Cardiac muscle cell (in vitro differentiated cells and primary cell): ENCODE results near the gene ERGIC1. TPM values are rescaled to one million over a fixed set of nuclear protein-coding genes. Genes with fewer than 3 reads are reported as not detected.

Experiments used
- DNase-seq, 2 donors: peaks; one replicate each; pipeline versions ENCODE4 v3.0.0 to v3.0.0-alpha.2; 2010 to 2017; ENCODE audit warnings: low read depth in 1 of 2, low spot score in 1 of 2
- H3K27ac ChIP-seq: fragments of 200-600 bp; sonication (generic); 2 replicates; pipeline ENCODE4 v1.5.1; 2016
- H3K27me3 ChIP-seq: fragments of 200-600 bp; sonication (generic); 2 replicates; pipeline ENCODE4 v1.6.0; 2016; ENCODE audit warnings: control low read depth
- H3K36me3 ChIP-seq: fragments of 200-600 bp; sonication (generic); 2 replicates; pipeline ENCODE4 v1.5.1; 2016; ENCODE audit warnings: control low read depth
- H3K4me1 ChIP-seq: fragments of 200-600 bp; sonication (generic); 2 replicates; pipeline ENCODE4 v1.8.1; 2017; ENCODE audit warnings: low read depth, mild to moderate bottlenecking, mixed run types
- H3K4me3 ChIP-seq: fragments of 200-600 bp; sonication (generic); 2 replicates; pipeline ENCODE4 v1.5.1; 2016; ENCODE audit warnings: mild to moderate bottlenecking
- H3K9me3 ChIP-seq: fragments of 200-600 bp; sonication (generic); 2 replicates; pipeline ENCODE4 v1.5.1; 2017; ENCODE audit warnings: low read depth, mild to moderate bottlenecking, control low read depth
- polyA plus RNA-seq: library from polyadenylated mRNA; unstranded; fragments of >200 nt; fragmentation: Nextera tagmentation; extraction: Ambion mirVana; gene quantifications from 2 replicates; pipeline ENCODE4 v1.2.1, GENCODE V29; 2016
- total RNA-seq: library from RNA; depleted of rRNA; stranded (reverse); fragments of >200 nt; gene quantifications from 2 replicates; pipeline ENCODE4 v1.2.3, GENCODE V29; 2016
- TF ChIP-seq, protein P1 (sequence below): IDR thresholded peaks from 2 replicates; pipeline ENCODE4 v1.5.1; 2012; ENCODE audit warnings: low read depth, mild to moderate bottlenecking, low read length

ERGIC1 gene
- total and polyA plus RNA-seq, 2 experiments from 2014 or later, result 15.4 to 77.3 TPM

DNA sequence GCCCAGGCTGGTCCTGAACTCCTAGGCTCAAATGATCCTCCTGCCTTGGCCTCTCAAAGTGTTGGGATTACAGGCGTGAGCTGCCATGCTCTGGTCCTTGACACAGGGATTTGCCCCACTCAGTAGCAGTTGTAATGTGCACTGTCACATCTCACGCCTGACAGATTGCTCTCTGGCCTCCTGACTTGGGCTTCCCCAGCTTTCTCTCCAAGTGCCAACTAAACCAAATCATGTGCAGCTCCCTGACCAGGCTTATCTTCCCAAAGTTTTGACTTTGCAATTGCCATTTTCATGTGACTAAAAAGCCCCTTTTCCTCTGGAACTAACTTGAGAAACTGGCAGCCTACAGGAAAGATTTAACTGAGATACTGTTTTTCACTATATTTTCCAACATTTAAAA, 135.9 kb downstream of the ERGIC1 start:
- TF ChIP-seq, protein P1, sequence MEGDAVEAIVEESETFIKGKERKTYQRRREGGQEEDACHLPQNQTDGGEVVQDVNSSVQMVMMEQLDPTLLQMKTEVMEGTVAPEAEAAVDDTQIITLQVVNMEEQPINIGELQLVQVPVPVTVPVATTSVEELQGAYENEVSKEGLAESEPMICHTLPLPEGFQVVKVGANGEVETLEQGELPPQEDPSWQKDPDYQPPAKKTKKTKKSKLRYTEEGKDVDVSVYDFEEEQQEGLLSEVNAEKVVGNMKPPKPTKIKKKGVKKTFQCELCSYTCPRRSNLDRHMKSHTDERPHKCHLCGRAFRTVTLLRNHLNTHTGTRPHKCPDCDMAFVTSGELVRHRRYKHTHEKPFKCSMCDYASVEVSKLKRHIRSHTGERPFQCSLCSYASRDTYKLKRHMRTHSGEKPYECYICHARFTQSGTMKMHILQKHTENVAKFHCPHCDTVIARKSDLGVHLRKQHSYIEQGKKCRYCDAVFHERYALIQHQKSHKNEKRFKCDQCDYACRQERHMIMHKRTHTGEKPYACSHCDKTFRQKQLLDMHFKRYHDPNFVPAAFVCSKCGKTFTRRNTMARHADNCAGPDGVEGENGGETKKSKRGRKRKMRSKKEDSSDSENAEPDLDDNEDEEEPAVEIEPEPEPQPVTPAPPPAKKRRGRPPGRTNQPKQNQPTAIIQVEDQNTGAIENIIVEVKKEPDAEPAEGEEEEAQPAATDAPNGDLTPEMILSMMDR, result no peak
- DNase-seq, result no peak
- H3K27ac ChIP-seq, result no peak overlapping the region
- H3K36me3 ChIP-seq, result peaks cover 4% of the 10 kb centered on the region
- H3K4me3 ChIP-seq, result no peak overlapping the region
- H3K27me3 ChIP-seq, result no peaks in the 10 kb centered on the region
- H3K9me3 ChIP-seq, result no peaks in the 10 kb centered on the region
- H3K4me1 ChIP-seq, result no peaks in the 10 kb centered on the region

DNA sequence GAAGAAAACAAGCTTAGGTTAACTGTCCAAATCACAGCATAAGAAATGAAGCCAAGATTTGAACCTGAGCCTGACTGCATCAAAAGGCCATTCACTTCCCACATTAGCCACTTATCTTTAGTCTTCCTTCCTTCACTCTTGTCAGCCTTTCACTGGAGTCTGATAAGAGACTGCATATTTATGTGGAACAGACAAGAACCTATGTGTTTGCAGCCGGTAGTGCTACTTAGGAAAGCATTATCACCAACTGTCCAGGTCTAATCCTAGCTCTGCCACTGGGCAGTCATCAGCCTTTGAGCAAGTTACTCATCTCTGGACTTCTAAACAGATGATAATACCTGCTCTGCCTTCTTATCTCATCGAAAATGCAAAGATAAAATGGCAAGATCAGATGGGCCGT, 137.4 kb downstream of the ERGIC1 start:
- peaks cover 4% of the 10 kb centered on the region for H3K36me3 ChIP-seq
- H3K27me3 ChIP-seq, result peaks cover 5% of the 10 kb centered on the region
- H3K4me3 ChIP-seq, result no peak overlapping the region
- TF ChIP-seq, protein P1, result no peak
- H3K9me3 ChIP-seq, result no peaks in the 10 kb centered on the region
- H3K4me1 ChIP-seq, result no peaks in the 10 kb centered on the region
- no peak for DNase-seq
- no peak overlapping the region for H3K27ac ChIP-seq

DNA sequence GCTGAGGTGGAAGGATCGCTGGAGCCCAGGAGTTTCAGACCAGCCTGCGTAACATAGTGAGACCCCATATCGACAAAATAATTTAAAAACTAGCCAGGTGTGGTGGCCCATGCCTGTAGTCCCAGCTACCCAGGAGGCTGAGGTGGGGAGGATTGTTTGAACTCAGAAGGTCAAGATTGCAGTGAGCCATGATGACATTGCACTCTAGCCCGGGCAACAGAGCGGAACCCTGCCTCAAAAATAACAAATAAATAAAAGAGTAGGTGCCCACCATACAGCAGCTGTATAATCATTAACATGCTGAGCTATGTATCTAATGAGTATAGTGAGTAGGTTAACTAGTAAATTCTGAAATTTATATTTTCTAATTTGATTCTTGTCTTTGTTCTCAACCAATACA, 138.5 kb downstream of the ERGIC1 start:
- Histone ChIP-seq H3K36me3 (peaks cover 4% of the 10 kb centered on the region), H3K27ac (no peak overlapping the region), H3K9me3 (no peaks in the 10 kb centered on the region), H3K27me3 (peaks cover 6% of the 10 kb centered on the region), H3K4me1 (no peaks in the 10 kb centered on the region), H3K4me3 (no peak overlapping the region)
- TF ChIP-seq, protein P1, result no peak
- no peak for DNase-seq

GRCh38 chr5:172973127-172973916, 139.3 kb downstream of the ERGIC1 start:
- Histone ChIP-seq H3K27ac (no peak overlapping the region), H3K36me3 (peaks cover 4% of the 10 kb centered on the region), H3K4me3 (no peak overlapping the region), H3K27me3 (peaks cover 6% of the 10 kb centered on the region), H3K4me1 (no peaks in the 10 kb centered on the region), H3K9me3 (no peaks in the 10 kb centered on the region)
- DNase-seq, result peak in 1 of 2 donors; percentile 88
- TF ChIP-seq, protein P1, result no peak

DNA sequence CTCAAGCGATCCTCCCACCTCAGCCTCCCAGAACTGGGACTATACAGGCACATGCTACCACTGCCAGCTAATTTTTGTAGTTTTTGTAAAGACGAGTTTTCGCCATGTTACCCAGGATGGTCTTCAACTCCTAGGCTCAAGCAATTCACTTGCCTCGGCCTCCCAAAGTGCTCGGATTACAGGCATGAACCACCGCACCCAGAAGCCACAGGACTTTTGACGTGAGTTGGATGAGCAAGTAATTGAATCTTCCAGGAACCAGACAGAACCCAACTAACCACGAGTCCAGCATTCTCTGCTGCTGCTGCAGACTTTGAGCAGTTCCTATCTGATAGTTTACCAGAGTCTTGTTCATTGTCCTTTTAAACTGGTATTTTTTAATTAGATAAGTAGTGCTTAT, 139.9 kb downstream of the ERGIC1 start:
- H3K4me1 ChIP-seq, result no peaks in the 10 kb centered on the region
- TF ChIP-seq, protein P1, result no peak
- no peaks in the 10 kb centered on the region for H3K9me3 ChIP-seq
- H3K36me3 ChIP-seq, result peaks cover 4% of the 10 kb centered on the region
- peaks cover 6% of the 10 kb centered on the region for H3K27me3 ChIP-seq
- peak in 1 of 2 donors; percentile 52 for DNase-seq
- no peak overlapping the region for H3K4me3 ChIP-seq
- H3K27ac ChIP-seq, result no peak overlapping the region
